WERI-Rb-1 (cell line): ENCODE results near the gene CD59.
A peak's percentile ranks its signal among the peaks of the same experiment; 100 is the strongest.

Experiments
- DNase-seq: peaks from one replicate; pipeline ENCODE4 v3.0.0-alpha.2; 2020
- H3K27ac ChIP-seq: fragments of 250-450 bp; sonication (Bioruptor Pico); 2 replicates; pipeline ENCODE4 v1.5.1; 2020; ENCODE audit warnings: mild to moderate bottlenecking, moderate library complexity
- H3K27me3 ChIP-seq: fragments of 250-450 bp; sonication (Bioruptor Pico); 2 replicates; pipeline ENCODE4 v1.5.1; 2021; ENCODE audit warnings: mild to moderate bottlenecking, low read depth, moderate library complexity; ENCODE audit not compliant: insufficient read depth, severe bottlenecking
- H3K36me3 ChIP-seq: fragments of 250-450 bp; sonication (Bioruptor Pico); 2 replicates; pipeline ENCODE4 v1.5.1; 2020; ENCODE audit warnings: mild to moderate bottlenecking, moderate library complexity
- H3K4me3 ChIP-seq: 2 replicates; pipeline ENCODE4 v1.5.1; 2011; ENCODE audit warnings: low read depth, mild to moderate bottlenecking, control low read depth, low read length
- H3K9me3 ChIP-seq: fragments of 250-450 bp; sonication (Bioruptor Pico); 2 replicates; pipeline ENCODE4 v1.5.1; 2021; ENCODE audit warnings: mild to moderate bottlenecking, moderate library complexity; ENCODE audit not compliant: severe bottlenecking
- TF ChIP-seq, protein P1 (sequence below): IDR thresholded peaks from 2 replicates; pipeline ENCODE4 v1.5.1; 2011; ENCODE audit warnings: low read depth, mild to moderate bottlenecking, control low read depth, inconsistent platforms, low read length

The CD59 gene

DNA sequence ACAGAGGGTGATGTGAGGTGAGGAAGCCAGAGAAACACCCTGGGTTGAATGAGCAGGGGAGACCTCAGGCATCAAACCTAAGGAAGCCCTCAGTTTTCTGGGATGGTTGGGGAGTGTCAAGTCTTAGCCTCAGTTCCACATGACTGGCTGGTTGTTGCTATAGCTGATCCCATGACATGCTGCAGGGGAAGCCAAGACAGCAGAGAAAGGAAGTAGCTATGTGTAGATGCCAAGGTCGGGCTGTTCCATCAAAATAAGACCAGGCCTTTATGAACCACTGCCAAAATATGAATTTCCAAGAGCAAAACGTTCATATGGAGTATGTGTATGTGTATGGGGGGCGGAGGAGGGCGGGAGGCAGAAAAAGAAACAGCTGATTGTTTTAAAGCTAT, 11.6 kb downstream of the CD59 start:
- TF ChIP-seq, protein P1, sequence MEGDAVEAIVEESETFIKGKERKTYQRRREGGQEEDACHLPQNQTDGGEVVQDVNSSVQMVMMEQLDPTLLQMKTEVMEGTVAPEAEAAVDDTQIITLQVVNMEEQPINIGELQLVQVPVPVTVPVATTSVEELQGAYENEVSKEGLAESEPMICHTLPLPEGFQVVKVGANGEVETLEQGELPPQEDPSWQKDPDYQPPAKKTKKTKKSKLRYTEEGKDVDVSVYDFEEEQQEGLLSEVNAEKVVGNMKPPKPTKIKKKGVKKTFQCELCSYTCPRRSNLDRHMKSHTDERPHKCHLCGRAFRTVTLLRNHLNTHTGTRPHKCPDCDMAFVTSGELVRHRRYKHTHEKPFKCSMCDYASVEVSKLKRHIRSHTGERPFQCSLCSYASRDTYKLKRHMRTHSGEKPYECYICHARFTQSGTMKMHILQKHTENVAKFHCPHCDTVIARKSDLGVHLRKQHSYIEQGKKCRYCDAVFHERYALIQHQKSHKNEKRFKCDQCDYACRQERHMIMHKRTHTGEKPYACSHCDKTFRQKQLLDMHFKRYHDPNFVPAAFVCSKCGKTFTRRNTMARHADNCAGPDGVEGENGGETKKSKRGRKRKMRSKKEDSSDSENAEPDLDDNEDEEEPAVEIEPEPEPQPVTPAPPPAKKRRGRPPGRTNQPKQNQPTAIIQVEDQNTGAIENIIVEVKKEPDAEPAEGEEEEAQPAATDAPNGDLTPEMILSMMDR = no peak
- Histone ChIP-seq H3K36me3 (peaks cover 7% of the 10 kb centered on the region), H3K27ac (no peak overlapping the region), H3K27me3 (no peaks in the 10 kb centered on the region), H3K9me3 (peaks cover 2% of the 10 kb centered on the region), H3K4me3 (no peak overlapping the region)
- no peak for DNase-seq

DNA sequence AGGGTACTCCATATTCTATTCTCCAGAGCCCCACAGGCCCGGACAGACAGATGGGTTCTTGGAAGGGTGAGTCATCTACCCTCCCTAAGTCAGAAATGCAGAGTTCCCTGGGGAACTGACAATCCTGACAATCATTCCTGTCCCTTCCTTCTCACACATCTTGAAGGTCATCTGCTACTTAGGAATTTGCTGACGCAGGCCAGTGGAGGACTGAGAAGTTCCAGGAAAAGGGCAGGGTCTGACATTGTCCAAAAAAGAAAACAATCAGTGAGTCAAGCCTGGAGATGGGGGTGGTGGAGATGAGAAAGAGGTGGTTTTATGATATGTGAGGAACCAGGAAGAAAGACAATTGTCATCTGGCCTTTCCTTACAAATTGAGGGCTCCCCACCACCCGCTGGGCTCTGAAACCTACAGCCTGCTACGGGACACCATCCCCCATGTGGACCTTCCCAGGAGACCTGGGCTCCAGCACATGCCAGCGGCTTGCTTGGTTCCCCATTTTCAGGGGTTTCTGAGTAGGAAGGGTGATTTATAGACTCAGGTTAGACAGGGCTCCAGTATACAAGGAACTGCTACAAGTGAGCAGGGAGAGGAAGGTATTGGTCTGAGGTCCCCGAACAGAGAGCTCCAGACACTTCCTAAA, 12.9 kb downstream of the CD59 start:
- H3K27ac ChIP-seq = no peak overlapping the region
- no peak for DNase-seq
- peaks cover 18% of the 10 kb centered on the region for H3K36me3 ChIP-seq
- H3K4me3 ChIP-seq = no peak overlapping the region
- peaks cover 2% of the 10 kb centered on the region for H3K9me3 ChIP-seq
- TF ChIP-seq, protein P1 = no peak
- no peaks in the 10 kb centered on the region for H3K27me3 ChIP-seq

DNA sequence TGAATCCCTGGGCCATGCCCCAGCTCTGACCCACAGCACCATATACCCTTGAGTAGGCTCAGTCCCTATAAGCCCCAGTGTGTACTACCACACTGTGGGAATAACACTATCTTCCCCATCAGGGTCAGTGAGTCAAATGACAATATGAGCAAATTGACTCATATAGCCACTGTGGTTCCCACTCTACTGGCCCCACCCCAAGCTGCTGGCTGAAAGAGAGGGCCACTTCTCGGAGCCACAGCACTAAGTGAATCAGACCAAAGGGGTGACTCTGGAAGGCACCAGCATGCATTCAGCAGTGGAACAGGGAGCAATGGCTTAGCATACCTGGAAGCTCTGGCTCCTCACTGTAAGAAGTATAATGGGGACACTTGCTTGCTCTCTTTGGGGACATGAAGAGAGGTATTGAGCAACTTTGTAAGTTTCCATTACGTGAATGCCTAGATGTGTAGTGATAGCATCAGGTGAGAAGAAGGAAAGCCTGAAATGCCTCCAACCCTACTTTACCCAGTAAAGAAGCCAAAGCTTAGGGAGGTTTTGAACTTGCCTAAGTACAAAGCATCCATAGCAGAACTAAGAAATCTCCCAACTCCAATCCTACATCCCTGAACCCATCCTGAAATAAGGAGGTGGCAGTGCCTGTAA, 13.5 kb downstream of the CD59 start:
- DNase-seq = no peak
- no peak overlapping the region for H3K4me3 ChIP-seq
- peaks cover 18% of the 10 kb centered on the region for H3K36me3 ChIP-seq
- H3K27ac ChIP-seq = no peak overlapping the region
- no peaks in the 10 kb centered on the region for H3K9me3 ChIP-seq
- H3K27me3 ChIP-seq = no peaks in the 10 kb centered on the region
- TF ChIP-seq, protein P1 = no peak

DNA sequence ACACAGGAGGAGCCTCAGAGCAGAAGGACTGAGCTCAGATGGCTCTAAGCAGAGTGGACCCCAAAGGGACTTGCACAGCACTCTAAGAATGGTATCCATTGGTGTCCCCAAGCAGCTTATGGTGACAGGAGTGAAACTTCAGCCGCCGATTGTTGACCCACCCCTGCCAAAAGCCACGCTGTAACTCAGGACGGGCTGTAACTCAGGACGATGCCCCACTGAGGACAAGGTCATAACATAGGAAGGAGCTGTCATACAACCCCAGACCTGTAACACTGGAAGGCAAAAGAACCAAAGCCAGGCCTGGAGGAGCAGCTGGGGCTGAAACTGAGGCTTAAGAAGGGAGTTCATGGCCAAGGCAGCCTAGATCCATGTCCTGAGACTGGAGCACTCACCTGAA, 14.2 kb downstream of the CD59 start:
- TF ChIP-seq, protein P1 = no peak
- H3K27ac ChIP-seq = no peak overlapping the region
- H3K4me3 ChIP-seq = no peak overlapping the region
- no peaks in the 10 kb centered on the region for H3K9me3 ChIP-seq
- H3K27me3 ChIP-seq = no peaks in the 10 kb centered on the region
- peaks cover 18% of the 10 kb centered on the region for H3K36me3 ChIP-seq
- no peak for DNase-seq

DNA sequence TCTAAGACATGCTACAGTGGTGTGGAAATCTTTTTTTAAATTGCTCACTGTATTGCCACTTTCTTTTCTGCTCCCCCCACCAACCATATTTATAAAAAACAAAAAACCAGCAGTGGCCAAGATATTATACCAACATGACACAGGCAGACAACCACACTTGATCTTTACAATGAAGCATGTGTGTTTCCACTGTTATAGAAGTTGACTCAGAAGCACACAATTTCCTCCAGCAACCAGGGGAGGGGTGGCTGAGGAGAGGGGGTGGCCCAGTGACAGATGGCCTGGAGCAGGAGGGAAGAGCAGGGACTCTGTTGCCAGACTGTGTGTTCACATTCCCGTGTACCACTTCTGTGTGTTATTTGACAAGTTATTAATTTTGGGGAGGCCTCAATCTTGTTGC, 14.8 kb downstream of the CD59 start:
- Histone ChIP-seq H3K27ac (no peak overlapping the region), H3K36me3 (peaks cover 24% of the 10 kb centered on the region), H3K27me3 (no peaks in the 10 kb centered on the region), H3K9me3 (no peaks in the 10 kb centered on the region), H3K4me3 (no peak overlapping the region)
- TF ChIP-seq, protein P1 = no peak
- peak; percentile 37 for DNase-seq

DNA sequence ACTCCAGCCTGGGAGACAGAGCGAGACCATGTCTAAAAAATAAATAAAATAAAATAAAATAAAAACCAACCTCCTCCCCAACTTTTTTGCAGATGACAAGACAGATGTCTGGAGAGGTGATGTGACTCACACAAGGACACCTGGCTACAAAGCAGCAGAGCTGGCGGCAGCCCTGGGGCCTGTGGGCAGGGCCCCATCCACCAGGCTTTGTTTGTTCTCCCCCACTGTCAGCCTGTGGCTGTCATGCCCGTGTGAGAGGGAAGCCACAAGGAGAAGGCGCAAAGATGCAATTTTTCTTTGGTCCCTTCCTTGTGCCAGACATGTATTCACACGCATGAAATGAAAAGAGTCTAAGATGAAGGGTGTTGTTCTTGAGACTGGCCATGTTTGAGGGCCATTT, 16.6 kb downstream of the CD59 start:
- Histone ChIP-seq H3K27me3 (no peaks in the 10 kb centered on the region), H3K4me3 (no peak overlapping the region), H3K36me3 (peaks cover 24% of the 10 kb centered on the region), H3K9me3 (no peaks in the 10 kb centered on the region), H3K27ac (no peak overlapping the region)
- no peak for DNase-seq
- TF ChIP-seq, protein P1 = no peak
